ENCODE measurements around the gene HTT.

HTT gene

DNA sequence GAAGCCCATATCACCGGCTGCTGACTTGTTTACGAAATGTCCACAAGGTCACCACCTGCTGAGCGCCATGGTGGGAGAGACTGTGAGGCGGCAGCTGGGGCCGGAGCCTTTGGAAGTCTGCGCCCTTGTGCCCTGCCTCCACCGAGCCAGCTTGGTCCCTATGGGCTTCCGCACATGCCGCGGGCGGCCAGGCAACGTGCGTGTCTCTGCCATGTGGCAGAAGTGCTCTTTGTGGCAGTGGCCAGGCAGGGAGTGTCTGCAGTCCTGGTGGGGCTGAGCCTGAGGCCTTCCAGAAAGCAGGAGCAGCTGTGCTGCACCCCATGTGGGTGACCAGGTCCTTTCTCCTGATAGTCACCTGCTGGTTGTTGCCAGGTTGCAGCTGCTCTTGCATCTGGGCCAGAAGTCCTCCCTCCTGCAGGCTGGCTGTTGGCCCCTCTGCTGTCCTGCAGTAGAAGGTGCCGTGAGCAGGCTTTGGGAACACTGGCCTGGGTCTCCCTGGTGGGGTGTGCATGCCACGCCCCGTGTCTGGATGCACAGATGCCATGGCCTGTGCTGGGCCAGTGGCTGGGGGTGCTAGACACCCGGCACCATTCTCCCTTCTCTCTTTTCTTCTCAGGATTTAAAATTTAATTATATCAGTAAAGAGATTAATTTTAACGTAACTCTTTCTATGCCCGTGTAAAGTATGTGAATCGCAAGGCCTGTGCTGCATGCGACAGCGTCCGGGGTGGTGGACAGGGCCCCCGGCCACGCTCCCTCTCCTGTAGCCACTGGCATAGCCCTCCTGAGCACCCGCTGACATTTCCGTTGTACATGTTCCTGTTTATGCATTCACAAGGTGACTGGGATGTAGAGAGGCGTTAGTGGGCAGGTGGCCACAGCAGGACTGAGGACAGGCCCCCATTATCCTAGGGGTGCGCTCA lies 165.8 kb downstream of the HTT start:
- DNase-seq, result no peak

DNA sequence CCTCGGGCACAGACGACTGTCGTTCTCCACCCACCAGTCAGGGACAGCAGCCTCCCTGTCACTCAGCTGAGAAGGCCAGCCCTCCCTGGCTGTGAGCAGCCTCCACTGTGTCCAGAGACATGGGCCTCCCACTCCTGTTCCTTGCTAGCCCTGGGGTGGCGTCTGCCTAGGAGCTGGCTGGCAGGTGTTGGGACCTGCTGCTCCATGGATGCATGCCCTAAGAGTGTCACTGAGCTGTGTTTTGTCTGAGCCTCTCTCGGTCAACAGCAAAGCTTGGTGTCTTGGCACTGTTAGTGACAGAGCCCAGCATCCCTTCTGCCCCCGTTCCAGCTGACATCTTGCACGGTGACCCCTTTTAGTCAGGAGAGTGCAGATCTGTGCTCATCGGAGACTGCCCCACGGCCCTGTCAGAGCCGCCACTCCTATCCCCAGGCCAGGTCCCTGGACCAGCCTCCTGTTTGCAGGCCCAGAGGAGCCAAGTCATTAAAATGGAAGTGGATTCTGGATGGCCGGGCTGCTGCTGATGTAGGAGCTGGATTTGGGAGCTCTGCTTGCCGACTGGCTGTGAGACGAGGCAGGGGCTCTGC lies 166.5 kb downstream of the HTT start:
- DNase-seq, result no peak

DNA sequence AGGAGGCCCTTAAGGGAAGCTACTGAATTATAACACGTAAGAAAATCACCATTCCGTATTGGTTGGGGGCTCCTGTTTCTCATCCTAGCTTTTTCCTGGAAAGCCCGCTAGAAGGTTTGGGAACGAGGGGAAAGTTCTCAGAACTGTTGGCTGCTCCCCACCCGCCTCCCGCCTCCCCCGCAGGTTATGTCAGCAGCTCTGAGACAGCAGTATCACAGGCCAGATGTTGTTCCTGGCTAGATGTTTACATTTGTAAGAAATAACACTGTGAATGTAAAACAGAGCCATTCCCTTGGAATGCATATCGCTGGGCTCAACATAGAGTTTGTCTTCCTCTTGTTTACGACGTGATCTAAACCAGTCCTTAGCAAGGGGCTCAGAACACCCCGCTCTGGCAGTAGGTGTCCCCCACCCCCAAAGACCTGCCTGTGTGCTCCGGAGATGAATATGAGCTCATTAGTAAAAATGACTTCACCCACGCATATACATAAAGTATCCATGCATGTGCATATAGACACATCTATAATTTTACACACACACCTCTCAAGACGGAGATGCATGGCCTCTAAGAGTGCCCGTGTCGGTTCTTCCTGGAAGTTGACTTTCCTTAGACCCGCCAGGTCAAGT lies 167.5 kb downstream of the HTT start:
- no peak for DNase-seq

DNA sequence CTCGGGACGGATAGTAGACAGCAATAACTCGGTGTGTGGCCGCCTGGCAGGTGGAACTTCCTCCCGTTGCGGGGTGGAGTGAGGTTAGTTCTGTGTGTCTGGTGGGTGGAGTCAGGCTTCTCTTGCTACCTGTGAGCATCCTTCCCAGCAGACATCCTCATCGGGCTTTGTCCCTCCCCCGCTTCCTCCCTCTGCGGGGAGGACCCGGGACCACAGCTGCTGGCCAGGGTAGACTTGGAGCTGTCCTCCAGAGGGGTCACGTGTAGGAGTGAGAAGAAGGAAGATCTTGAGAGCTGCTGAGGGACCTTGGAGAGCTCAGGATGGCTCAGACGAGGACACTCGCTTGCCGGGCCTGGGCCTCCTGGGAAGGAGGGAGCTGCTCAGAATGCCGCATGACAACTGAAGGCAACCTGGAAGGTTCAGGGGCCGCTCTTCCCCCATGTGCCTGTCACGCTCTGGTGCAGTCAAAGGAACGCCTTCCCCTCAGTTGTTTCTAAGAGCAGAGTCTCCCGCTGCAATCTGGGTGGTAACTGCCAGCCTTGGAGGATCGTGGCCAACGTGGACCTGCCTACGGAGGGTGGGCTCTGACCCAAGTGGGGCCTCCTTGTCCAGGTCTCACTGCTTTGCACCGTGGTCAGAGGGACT lies 168.8 kb downstream of the HTT start:
- no peak for DNase-seq

DNA sequence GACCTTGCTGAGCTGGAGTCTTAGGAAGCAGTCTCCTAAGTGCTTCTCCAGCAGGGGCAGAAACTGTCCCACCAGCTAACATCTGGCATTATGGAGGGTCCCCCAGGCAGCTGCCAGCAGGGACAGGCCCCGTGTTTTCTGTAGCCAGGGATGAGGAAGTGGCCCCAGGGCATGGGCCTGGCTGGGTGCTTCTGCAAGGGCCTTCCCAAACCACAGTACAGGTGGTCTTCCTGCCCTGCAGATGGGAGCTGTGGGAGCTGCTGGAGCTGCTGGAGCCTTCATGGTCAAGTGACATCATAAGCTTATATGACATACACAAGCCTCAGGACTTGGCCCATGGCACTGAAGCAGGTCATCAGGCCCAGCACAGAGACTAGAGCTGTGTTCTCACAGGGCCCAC lies 169.5 kb downstream of the HTT start:
- DNase-seq, result no peak

DNA sequence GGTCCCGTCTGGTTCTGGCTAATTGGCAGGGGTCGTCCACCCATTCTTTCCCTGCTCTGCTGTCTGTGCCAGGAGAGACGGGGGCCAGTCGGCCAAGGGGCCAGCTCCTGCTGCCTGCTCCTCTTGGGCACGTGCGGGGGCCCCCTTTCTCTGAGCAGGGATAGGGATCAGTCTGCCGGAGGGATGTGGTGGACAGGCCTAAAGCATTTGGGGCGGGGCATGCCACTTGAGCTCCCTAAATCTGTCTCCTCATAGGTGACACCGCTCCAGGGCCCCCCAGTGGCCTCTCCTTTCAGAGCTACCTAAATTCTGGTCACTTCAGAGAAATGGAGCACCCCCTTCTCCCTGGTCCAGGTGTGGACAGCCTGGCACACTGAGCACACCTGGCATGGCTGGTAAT lies 170.3 kb downstream of the HTT start:
- no peak for DNase-seq

DNA sequence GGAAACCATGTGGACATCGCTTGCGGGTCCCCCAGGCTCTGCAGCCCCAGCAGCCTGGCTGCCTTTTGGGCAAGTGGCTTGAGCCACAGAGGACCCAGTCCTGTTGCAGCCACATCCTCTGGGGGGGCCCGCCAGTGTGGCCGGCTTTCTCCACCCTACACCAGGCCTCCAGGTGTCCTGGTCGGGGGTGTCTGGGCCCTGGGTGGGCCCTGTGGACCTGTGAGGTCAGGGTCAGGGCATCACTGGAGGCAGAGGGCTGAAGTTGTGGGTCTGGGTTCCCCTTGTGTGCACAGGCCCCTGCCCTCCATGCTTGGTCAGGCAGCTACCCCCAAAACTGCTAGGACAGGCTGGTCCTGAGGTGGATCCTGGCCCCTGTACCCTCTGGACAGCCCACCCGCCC lies 171.2 kb downstream of the HTT start:
- no peak for DNase-seq

DNA sequence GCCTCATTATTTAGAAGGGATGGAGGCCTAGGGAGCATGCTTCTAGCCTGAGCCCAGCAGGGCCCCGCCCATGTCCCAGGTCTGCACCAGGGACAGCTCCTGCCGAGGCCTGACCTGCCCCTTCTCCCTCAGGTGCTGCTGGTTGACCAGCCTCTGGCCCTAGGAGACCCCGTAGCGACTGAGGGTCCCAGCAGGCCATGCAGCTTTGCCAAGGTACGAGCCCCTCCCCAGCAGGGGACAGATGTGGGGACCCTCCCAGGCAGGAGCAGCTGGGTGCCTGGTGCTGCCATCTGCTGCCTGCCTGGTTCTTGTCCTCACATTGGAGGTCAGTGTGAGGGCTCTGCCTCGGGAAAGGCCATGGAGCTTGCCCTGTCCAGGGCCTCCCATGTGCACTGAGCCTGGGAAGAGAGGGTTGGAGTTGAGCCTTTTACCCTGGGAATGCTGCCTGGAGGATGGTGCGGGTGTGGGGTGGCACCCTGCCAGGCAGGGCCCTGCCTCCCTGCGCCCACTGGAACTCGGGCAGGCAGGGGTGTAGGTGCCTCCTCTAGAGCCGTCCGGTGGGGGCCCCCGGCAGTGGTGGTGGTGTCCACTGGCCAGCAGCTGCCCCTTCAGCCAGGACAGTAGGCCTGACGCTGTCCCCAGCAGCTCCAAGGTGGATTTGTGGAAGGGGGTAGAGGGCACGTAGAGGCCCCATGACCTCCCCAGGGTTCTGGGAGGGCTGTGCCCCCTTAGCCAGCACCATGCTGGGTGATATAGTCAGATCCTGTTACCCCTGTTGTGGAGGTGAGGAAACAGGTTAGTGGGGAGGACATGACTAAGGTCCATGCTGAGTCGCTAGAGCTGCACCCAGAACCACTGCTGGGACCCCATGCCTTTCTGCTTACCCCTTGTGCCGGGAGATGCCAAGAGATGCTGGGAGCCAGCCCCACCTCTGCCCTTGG lies 172.2 kb downstream of the HTT start:
- DNase-seq, result no peak

DNA sequence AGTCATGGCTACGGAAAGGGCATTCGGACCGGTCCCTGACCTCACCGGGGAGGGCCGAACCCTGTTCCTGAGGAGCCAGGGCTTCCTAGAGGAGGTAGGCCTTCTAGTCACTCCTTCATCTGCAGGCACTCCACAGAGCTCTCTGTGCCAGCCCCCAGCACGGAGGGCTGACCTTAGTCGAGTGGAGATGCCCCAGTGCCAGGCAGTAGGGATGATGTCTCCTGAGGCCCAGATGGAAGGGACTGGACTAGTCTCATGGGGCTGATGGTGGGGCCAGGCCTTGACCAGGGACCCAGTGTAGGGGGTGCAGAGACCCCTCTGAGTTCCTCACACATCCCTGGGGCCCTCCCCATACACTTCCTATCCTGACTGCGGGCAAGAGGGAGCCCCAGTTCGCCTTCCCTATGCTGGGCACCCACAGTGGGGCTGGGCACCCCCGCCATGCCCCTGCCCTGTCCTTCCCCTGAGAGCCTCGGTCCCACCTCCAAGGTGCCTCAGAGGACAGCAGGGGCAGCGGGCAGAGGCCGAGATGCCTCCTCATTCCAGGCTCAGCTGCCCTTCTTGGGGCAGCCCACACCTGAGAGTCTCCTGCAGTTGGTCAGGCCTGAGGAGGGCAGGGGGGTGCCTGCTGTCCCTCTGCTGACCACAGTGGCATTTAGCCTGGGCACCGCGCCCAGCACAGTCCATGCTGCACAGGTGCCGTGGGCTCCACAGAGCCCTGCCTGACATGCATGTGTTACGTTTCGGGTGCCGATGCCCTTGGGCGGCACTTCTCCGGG lies 173.1 kb downstream of the HTT start:
- DNase-seq, result no peak

DNA sequence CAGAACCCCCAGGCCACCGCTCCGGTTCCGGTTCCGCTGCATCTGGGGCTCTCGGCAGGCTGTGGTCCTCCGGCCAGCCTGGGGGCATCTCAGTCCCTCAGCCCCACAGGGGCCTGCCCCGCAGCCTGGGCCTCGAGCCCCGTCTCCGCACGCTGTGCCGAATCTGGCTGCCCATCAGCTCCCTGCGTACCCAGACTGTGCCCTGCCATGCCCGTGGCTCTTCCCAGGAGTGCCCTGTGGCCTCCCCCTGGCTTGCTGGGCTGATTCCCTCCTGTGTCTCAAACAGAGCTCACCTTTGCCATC lies 173.6 kb downstream of the HTT start:
- DNase-seq, result no peak

DNA sequence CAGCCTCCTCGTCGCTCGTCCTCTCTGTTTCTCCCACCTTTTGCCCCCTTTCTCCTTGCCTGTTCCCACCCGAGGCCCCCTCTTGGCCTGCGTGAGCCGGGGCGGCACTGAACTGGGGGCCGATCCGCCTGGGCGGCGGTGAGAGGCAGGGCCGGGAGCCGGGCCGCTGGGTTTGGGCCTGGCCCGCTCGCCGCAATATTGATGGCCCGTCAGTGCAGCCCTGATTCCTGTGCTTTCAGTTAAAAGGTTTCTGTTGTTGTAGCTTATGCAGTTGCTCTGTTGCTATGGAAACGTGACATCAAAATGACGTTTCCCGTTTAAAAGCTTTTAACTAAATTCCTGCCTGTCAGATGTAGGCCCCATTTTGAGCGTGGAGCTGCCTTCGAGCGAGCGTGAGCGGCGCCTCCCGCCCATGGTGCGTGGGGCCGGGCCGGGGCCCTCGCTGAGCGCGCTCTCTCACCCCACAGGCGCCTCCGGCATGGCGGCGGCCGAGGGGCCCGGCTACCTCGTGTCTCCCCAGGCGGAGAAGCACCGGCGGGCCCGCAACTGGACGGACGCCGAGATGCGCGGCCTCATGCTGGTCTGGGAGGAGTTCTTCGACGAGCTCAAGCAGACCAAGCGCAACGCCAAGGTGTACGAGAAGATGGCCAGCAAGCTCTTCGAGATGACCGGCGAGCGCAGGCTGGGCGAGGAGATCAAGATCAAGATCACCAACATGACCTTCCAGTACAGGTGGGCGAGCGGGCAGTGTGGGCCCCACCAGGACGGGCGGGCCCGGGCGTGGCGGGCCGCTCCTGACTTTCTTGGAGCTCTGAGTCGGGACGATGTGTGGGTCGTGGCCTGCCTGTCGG lies 174.6 kb downstream of the HTT start, which contains the start of gene MSANTD1:
MSANTD1 (plus strand) TSS at position 349 of the 851 bp plus-strand sequence; CDS start at position 413, 64 bp downstream.
- DNase-seq, result no peak

DNA sequence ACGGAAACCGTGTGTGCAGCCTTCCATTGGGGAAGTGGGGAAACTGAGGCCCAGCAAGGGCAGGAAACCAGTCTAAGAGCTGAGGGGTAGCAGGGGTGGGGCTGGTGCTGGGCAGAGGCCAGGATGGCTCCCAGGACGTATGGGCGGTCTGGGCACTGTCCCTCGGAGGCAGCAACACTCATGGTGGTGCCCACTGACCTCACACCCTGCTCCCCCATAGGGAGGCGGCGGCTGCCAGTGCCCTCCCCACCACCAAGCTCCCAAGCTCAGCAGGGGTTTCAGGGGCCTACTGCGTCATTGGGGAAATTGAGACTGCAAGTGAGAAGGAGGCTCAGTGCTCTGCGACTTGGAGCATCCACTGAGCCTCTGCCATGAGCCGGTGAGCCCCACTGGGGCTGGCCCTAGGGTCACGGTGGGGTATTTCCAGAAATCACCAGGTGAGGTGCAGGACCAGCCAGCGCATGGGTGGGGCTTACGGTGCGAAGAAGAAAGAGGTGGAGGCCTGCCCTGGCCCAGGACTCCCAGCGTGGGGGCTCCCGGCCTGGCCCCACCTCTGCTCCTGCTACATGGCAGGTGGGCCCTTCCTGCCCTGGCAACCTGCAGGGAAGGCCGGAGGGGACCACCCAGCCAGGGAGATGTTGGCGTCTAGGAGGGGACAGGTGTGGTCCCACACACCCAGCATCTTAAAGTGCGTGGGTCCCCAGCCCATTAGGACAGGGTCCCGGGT lies 175.4 kb downstream of the HTT start:
- DNase-seq, result no peak

DNA sequence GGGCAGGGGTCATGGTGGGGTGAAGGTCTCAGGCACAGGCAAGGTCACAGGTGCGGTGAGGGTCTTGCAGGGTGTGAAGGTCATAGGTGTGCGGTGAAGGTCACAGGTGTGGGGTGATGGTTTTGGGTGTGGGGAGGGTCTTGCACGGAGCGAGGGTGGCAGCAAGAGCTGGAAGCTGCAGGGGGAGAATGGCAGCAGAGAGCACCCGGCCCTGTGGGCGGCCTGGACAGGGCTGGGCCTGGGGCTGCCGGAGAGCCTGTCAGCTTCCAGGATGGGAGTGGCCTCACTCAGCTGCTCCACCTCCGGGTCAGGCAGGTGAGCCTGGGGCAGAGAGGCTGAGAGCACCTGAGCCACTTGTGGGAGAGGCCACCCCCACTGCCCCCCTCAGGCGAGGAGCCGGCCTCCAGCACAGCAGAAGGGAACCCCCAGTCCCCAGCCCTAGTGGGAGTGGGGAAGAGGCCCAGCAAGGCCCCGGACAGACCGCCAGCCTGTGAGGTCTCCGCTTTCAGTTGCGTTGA lies 176.0 kb downstream of the HTT start:
- no peak for DNase-seq

DNA sequence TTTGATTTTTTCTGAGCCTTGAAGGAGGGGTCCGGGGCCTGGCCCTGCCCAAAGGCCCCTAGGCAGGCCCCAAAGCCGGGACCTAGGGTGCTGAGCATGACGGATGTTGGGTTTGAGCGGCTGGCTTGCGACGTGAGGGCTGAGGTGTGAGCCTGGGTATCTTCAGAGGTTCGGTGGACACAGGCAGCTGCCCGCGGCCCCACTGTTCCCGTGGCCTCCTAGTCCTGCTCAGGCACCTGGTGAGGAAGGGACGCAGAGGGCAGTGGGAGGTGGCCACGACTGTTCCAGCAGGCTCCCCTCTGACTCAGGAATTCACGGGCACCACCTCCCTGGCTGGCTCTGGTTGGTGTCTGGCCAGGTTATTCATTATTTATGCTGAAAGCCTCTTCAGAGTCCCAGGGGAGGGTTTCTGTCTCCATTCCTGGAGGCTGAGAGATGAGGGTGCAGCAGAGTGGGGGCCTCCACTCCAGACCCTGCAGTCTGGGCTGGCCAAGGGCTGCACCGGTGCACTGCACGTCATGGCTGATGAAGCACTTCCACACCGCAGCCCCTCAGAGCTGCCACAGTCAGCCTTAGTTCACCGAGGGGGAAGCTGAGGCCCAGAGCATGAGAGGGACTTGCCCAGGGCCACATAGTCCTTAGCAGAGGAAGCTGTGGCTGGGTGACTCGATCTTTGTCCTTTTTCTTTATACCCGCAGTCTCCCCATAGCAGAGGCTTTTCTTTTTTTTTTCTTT lies 176.6 kb downstream of the HTT start:
- no peak for DNase-seq

DNA sequence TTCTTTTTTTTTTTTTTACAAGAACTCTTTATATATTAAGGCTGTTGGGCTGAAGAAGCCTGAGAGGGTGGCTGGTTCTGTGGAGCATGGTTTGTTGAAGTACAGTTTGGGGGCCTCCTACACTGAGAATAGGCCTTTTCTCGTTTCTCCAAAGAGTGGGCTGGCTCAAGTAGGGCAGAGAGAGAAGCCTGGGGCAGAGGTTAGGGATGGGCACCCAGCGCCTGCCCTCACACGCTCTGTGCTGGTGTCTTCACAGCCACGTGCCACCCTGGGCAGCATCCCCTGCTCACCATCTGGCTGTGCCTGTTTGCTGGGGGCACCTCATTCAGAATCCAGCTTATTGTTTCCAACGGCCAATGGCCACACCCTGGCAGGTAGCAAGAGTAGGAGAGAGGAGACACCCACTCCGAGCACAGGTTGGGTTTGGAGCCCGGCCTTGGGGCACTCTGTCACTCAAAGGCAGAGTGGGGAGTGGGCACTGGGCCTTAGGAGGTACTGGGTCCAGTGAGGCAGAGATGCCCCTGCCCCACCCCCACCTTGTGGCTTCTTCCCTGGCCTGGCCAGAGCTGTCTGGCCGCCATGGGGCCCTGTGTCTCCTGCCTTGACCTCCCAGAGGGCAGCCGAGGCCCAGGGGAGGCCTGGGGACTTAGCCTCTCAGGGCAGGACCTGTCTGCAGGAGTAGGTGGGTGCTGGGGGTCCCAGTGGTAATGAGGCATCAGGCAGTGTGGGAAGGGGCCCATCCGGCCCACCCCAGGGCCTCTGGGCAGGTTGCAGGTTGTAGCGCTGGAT lies 177.4 kb downstream of the HTT start:
- no peak for DNase-seq

DNA sequence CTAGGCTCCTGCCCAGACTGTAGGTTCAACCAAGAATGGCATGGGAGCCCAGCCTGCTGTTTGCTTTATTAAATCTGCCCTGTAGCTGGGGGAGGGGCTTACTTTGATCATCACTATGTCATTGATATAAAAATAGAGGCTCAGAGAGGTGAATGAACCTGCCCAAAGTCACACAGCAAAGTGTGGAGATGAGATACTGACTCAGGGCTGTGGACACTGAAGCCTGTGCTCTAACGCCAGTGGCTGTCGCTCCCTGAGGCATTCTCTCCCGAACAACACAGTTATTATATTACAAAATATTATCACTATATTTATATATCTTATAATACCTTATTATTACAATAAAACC lies 178.0 kb downstream of the HTT start:
- DNase-seq, result no peak

DNA sequence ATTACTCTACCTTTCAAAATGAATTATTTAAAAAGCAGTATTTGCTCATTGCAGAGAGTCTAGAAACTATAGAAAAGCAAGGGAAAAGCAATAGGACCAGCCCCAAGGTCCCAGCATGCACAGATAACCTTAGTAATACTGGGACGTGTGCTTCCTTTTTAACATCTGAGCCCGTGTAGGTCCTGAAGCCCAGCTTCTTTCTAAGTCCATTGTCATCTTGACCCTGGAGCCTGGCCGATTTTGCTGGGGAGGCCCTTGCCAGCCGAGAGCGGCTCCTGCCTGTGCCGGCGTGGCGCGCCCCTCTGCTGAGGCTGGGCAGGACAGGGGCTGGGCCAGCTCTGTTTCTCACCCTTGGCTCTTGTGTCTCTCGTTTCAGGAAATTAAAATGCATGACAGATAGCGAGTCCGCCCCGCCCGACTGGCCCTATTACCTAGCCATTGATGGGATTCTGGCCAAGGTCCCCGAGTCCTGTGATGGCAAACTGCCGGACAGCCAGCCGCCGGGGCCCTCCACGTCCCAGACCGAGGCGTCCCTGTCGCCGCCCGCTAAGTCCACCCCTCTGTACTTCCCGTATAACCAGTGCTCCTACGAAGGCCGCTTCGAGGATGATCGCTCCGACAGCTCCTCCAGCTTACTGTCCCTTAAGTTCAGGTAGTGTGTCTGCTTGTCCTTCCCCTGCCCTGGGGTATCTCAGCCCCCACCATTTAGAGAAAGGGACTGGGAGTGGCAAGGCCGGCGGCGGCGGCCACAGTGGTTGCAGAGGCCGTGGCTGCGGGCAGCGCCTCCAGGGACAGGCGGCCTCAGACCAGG lies 178.6 kb downstream of the HTT start:
- DNase-seq, result no peak
